ENCODE measurements around the gene C8A.

GRCh38 chr1:56824271-56824670 lies 30.3 kb upstream of the C8A start:
- TF ChIP-seq CTCF (IDR thresholded peaks at IDR 0.05; ENCODE audit: borderline replicate concordance, extremely low read depth, low read length, poor library complexity, severe bottlenecking) (no peak), EZH2 (IDR thresholded peaks at IDR 0.05; ENCODE audit: borderline replicate concordance, low read depth, low read length, severe bottlenecking) (no peak)

Measured in DND-41 (cell line).